Heart right ventricle (tissue), 16 donors: ENCODE results near the gene TOMM6. TPM values are rescaled to one million over a fixed set of nuclear protein-coding genes. Genes with fewer than 3 reads are reported as not detected.

ENCODE experiments used
- ATAC-seq, 8 donors: fragments of 200-7000 bp; cut with Tn5 transposase; one replicate each; pipeline ENCODE4 v1.9.1; 2020; ENCODE audit warnings: mild to moderate bottlenecking in 8 of 8, moderate library complexity in 8 of 8, moderate number of reproducible peaks in 1 of 8
- DNase-seq, 2 donors: peaks; one replicate each; pipeline ENCODE4 v3.0.0-alpha.2; 2020
- H3K27ac ChIP-seq, 10 donors: fragments of 200-600 bp; sonication (generic) in 2 of 10; one replicate each; pipeline versions ENCODE4 v1.5.0 to v1.8.0; 2020 to 2022; ENCODE audit warnings: mild to moderate bottlenecking in 3 of 10
- H3K27me3 ChIP-seq, 7 donors: fragments of 200-600 bp; one replicate each; pipeline ENCODE4 v1.8.0; 2021 to 2022; ENCODE audit warnings: mild to moderate bottlenecking in 2 of 7
- H3K36me3 ChIP-seq, 9 donors: fragments of 200-600 bp; sonication (generic) in 1 of 9; one replicate each; pipeline versions ENCODE4 v1.5.0 to v1.8.0; 2020 to 2022; ENCODE audit warnings: mild to moderate bottlenecking in 2 of 9
- H3K4me1 ChIP-seq, 9 donors: fragments of 200-600 bp; sonication (generic) in 1 of 9; one replicate each; pipeline versions ENCODE4 v1.5.0 to v1.8.0; 2020 to 2022; ENCODE audit warnings: mild to moderate bottlenecking in 4 of 9
- H3K4me3 ChIP-seq, 10 donors: fragments of 200-600 bp; sonication (generic) in 2 of 10; one replicate each; pipeline versions ENCODE4 v1.5.0 to v1.8.0; 2020 to 2022; ENCODE audit warnings: mild to moderate bottlenecking in 7 of 10, moderate library complexity in 2 of 10
- H3K9me3 ChIP-seq, 11 donors: fragments of 200-600 bp in 10 of 11; sonication (generic) in 2 of 11; one replicate each; pipeline versions ENCODE4 v1.5.0 to v1.8.0; 2013 to 2022; ENCODE audit warnings: mild to moderate bottlenecking in 2 of 11, control low read depth in 1 of 11, moderate library complexity in 1 of 11
- WGBS, 2 donors: extraction: QIAGEN DNeasy Blood & Tissue Kit; methylation state at CpG; one replicate each; pipeline ENCODE4 v1.1.7; 2013; ENCODE audit warnings: inconsistent platforms in 1 of 2; 5-methylcytosine and 5-hydroxymethylcytosine counted together
- intact Hi-C, 10 donors: fragments of 100-400 bp; cut with DNase I; formaldehyde crosslinking; loops; one replicate each; pipeline versions ENCODE4 v1.11.1 to v1.14.2; 2022
- polyA plus RNA-seq, 2 donors: library from polyadenylated mRNA; stranded (reverse); fragments of 200-250 nt; gene quantifications; one replicate each; pipeline ENCODE4 v1.2.3, GENCODE V29; 2013
- total RNA-seq, 10 donors: library from RNA; stranded (reverse); fragmentation: NEBNext Ultra II Directional in 3 of 10; extraction: Animal tissue kit (Norgen Biotek cat#: 25700) in 3 of 10; gene quantifications; one replicate each; pipeline versions ENCODE4 v1.2.1 to v1.2.4, GENCODE V29; 2021 to 2023
- TF ChIP-seq, protein P1 (sequence below), 9 donors: fragments of 200-600 bp; sonication (generic) in 2 of 9; IDR thresholded peaks; one replicate each; pipeline versions ENCODE4 v1.5.0 to v1.8.0; 2021 to 2022; ENCODE audit warnings: antibody characterized with exemption in 9 of 9, mild to moderate bottlenecking in 5 of 9, moderate library complexity in 1 of 9
- donor health status: Arrhythmogenic right ventricular cardiomyopathy.
- donor health status: ischemic (EF 13 %, LVEDD 7.1; RV severe dilation, severe dysfunction).
- donor health status: healthy with polysubstance abuse.
- donor health status: DM: no; HTN: yes; CAD: no.
- donor health status: DM: no; HTN: no; CAD: no.
- donor health status: ischemic (EF 25% LVEDD 6.9; RV normal size, moderate dysfunction).
- donor health status: ischemic (EF 25% LVEDD 5.7; RV mildly dilated, moderate dysfunction).
- donor health status: healthy.
- donor health status: DM: yes; HTN: yes; CAD: no.
- donor health status: Ischemic cardiomyopathy.
- donor health status: ischemic (EF 35%, LVEDD 5.7; RV mildly dilated, moderate dysfunction).
- donor health status: nonischemic (EF 11% LVEDD 7.7; RV severe dilation, severe dysfunction).
- donor health status: DM: yes; HTN: yes; CAD: no.
- donor health status: PGD.
- donor health status: ischemic (EF 29% LVEDD 5.4; RV normal size, mild dysfunction).
- donor health status: nonischemic (EF 23%, LVEDD 6.1; RV moderate dilation, normal function).

The TOMM6 gene
- total and polyA plus RNA-seq, 12 donors, result 135 to 291 (median 186) TPM

DNA sequence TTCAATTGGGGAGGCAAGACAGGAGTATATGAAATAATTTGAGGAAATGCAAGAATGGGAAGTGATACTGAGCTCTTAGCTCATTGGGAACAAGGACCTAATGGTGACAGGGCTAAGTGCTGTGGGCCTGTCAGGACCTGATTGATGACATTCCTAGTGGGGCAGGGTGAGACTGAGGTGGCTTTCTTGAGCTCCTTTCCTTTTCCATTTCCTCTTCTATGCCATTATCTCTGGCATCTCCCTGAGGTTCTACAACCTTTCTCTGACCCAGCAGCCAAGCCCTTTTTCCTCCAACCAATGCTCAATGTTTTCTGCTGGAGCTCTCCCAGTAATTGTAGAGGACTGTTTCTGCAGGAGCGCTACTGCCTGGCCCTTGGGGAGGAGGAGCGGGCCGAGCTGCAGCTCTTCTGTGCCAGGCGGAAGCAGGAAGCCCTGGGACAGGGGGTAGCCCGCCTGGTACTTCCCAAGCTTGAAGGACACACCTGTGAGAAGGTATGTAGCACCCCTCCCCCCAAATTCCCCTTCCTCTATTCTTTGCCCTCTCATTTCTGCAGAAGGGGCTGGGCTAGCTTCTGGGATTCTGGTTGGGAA lies 2.8 kb upstream of the TOMM6 start:
- Histone ChIP-seq H3K36me3 (peaks cover 0 to 33% (median 7%) of the 10 kb centered on the region in 9 donors), H3K27me3 (no peaks in the 10 kb centered on the region), H3K4me3 (no peak overlapping the region), H3K4me1 (peaks cover 17 to 72% (median 52%) of the 10 kb centered on the region in 9 donors), H3K27ac (peak overlapping the region in 2 of 10 donors; percentile 37 to 97), H3K9me3 (no peaks in the 10 kb centered on the region)
- intact Hi-C loops, result loop anchor here in 8 of 10 donors (5.0 to 10.0 kb wide), 10 partner anchors 47 to 430 kb away; partner anchors contain the start of genes BYSL (in 3 of the 8), MED20 (in 3 of the 8), CCND3 (in 2 of the 8) and MRPS10 (in 2 of the 8)
- ATAC-seq, result no peak
- no peak for DNase-seq
- 64 to 77% methylated on average over 5 of the region's 5 CpGs for WGBS, 2 donors
- TF ChIP-seq, protein P1, sequence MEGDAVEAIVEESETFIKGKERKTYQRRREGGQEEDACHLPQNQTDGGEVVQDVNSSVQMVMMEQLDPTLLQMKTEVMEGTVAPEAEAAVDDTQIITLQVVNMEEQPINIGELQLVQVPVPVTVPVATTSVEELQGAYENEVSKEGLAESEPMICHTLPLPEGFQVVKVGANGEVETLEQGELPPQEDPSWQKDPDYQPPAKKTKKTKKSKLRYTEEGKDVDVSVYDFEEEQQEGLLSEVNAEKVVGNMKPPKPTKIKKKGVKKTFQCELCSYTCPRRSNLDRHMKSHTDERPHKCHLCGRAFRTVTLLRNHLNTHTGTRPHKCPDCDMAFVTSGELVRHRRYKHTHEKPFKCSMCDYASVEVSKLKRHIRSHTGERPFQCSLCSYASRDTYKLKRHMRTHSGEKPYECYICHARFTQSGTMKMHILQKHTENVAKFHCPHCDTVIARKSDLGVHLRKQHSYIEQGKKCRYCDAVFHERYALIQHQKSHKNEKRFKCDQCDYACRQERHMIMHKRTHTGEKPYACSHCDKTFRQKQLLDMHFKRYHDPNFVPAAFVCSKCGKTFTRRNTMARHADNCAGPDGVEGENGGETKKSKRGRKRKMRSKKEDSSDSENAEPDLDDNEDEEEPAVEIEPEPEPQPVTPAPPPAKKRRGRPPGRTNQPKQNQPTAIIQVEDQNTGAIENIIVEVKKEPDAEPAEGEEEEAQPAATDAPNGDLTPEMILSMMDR (IDR thresholded peaks at IDR 0.05), result no peak

DNA sequence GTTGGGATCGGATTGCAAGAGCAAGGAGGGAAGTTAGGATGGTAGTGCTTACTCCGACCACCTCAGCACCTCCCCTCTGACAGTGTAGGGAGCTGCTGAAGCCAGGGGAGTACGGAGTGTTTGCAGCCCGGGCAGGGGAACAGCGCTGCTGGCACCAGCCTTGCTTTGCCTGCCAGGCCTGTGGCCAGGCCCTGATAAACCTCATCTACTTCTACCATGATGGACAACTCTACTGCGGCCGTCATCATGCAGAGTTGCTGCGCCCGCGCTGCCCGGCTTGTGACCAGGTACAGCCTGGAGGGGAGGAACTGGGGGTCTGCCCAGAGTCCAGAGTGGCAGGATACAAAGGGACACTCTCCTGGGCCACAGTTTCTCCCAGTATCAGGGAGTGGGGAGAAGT lies 2.2 kb upstream of the TOMM6 start:
- ATAC-seq, result peak in 3 of 8 donors; percentile 5 to 14 (median 8)
- Histone ChIP-seq H3K27ac (peak overlapping the region in 5 of 10 donors; percentile 37 to 97 (median 95)), H3K4me3 (peak overlapping the region in 1 of 10 donors; percentile 83), H3K27me3 (no peaks in the 10 kb centered on the region), H3K9me3 (no peaks in the 10 kb centered on the region), H3K36me3 (peaks cover 0 to 39% (median 7%) of the 10 kb centered on the region in 9 donors), H3K4me1 (peaks cover 17 to 74% (median 58%) of the 10 kb centered on the region in 9 donors)
- 62 to 73% methylated on average over 11 of the region's 11 CpGs for WGBS, 2 donors
- peak in 1 of 2 donors; percentile 52 for DNase-seq
- intact Hi-C loops, result loop anchor here in 6 of 10 donors (5.0 to 10.0 kb wide), 7 partner anchors 100 to 430 kb away; partner anchors contain the start of genes BYSL (in 3 of the 6), MED20 (in 3 of the 6), CCND3 (in 2 of the 6) and MRPS10 (in 2 of the 6)
- TF ChIP-seq, protein P1 (IDR thresholded peaks at IDR 0.05), result no peak

DNA sequence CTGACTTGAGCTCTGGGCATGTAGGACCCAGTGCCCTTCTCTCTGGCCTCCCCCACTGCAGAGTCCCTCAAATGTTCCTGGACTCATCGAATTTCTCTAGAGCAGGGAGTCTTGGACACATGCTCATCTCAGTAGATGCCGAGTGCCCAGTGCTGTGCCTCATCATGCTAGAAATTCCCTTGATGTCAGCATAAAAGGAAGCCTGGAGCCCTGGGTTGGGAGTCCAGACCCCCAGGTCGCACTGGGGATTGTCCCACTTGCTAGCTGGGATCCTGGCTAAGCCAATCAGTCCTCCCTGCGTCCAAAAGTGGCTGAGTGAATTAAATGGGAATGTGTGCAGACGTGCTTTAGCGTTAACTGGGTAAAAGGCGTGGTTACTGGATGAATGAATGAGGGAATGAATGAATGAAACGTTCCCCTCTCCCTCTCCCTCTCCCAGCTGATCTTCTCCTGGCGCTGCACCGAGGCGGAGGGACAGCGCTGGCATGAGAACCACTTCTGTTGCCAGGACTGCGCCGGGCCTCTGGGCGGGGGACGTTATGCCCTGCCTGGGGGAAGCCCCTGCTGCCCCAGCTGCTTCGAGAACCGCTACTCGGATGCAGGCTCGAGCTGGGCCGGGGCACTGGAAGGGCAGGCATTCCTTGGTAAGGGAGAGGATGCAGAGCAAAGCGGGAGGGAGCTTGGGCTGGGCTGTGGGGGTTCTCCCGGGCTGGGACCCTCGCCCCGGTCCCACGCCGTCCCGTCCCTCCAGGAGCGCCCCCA lies 1.6 kb upstream of the TOMM6 start:
- H3K9me3 ChIP-seq, result no peaks in the 10 kb centered on the region
- H3K4me1 ChIP-seq, result peaks cover 15 to 75% (median 57%) of the 10 kb centered on the region in 9 donors
- 18 to 27% methylated on average over 22 to 29 of the region's 29 CpGs for WGBS, 2 donors
- H3K36me3 ChIP-seq, result peaks cover 0 to 45% (median 7%) of the 10 kb centered on the region in 9 donors
- intact Hi-C loops, result loop anchor here in 7 of 10 donors (2.0 to 10.0 kb wide), 9 partner anchors 61 to 429 kb away; partner anchors contain the start of genes BYSL (in 6 of the 7), MED20 (in 6 of the 7), CCND3 (in 2 of the 7) and MRPS10 (in 2 of the 7)
- DNase-seq (peak in 1 of 2 donors; percentile 42), ATAC-seq (peak in 2 of 8 donors; percentile 4 to 23)
- H3K4me3 ChIP-seq, result peak overlapping the region in 9 of 10 donors; percentile 64 to 96 (median 83)
- TF ChIP-seq, protein P1 (IDR thresholded peaks at IDR 0.05), result no peak
- H3K27me3 ChIP-seq, result no peaks in the 10 kb centered on the region
- H3K27ac ChIP-seq, result peak overlapping the region in 9 of 10 donors; percentile 90 to 97 (median 94)
